Measurements from ENCODE around the gene CEP128. TPM values are rescaled to one million over a fixed set of nuclear protein-coding genes. Genes with fewer than 3 reads are reported as not detected.

CEP128 gene
- total RNA-seq, 1 experiment from 2014 or later: 16.7 TPM

DNA sequence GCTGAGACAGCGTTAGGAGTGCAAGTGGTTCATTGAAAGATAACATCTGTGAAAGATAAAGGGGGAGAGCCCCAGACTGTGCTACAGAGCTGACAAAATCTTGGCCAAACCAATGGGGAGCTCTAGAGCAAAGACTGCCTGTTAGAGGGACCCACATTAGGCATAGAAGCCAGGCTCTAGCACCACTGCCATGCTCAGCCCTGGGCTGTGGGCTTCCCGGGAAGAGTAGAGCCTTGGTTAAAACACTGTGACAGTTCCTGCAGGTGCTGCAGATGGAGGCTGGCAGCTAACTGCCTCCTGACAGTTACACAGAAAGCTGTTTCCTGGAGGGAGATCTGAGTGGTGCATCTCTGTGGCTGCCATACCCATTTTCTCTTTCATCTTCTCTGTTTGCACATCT is 36.9 kb upstream of the CEP128 start:
- H3K27me3 ChIP-seq (replicated peaks; ENCODE audit: control insufficient read depth, insufficient read depth, low read length): no peaks in the 10 kb centered on the region; the same call in 1 of the 2 replicates
- no peak overlapping the region for H3K4me3 Mint-ChIP-seq (ENCODE audit: unreplicated experiment)
- TF ChIP-seq, protein P1, sequence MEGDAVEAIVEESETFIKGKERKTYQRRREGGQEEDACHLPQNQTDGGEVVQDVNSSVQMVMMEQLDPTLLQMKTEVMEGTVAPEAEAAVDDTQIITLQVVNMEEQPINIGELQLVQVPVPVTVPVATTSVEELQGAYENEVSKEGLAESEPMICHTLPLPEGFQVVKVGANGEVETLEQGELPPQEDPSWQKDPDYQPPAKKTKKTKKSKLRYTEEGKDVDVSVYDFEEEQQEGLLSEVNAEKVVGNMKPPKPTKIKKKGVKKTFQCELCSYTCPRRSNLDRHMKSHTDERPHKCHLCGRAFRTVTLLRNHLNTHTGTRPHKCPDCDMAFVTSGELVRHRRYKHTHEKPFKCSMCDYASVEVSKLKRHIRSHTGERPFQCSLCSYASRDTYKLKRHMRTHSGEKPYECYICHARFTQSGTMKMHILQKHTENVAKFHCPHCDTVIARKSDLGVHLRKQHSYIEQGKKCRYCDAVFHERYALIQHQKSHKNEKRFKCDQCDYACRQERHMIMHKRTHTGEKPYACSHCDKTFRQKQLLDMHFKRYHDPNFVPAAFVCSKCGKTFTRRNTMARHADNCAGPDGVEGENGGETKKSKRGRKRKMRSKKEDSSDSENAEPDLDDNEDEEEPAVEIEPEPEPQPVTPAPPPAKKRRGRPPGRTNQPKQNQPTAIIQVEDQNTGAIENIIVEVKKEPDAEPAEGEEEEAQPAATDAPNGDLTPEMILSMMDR (IDR thresholded peaks at IDR 0.05; ENCODE audit: insufficient read depth in 1 of 2, low read depth in 1 of 2, low read length in 1 of 2, severe bottlenecking in 1 of 2, unreplicated experiment in 1 of 2): no peak
- H3K4me3 ChIP-seq (ENCODE audit: low read depth, low read length): no peak overlapping the region
- intact Hi-C loops (cut with micrococcal nuclease; ENCODE audit: unreplicated experiment): no loop called here
- ChIA-PET POLR2A (no interaction called here), CTCF (interaction anchor here (2.3 kb wide), 1 partner anchor 9 kb away, joined by 11 read pairs; no protein-coding TSS in a partner anchor)
- no peaks in the 10 kb centered on the region for H3K36me3 Mint-ChIP-seq (ENCODE audit: insufficient read depth, unreplicated experiment)
- H3K9me3 ChIP-seq: no peaks in the 10 kb centered on the region
- DNase-seq: no peak
- H3K27me3 Mint-ChIP-seq (ENCODE audit: insufficient read depth, unreplicated experiment): no peaks in the 10 kb centered on the region
- H3K4me1 Mint-ChIP-seq (ENCODE audit: low read depth, unreplicated experiment): peaks cover 10% of the 10 kb centered on the region
- no peaks in the 10 kb centered on the region for H3K36me3 ChIP-seq (ENCODE audit: control insufficient read depth, insufficient read depth, low read length)
- no TSS peak for BruUV-seq (replicated peaks)
- H3K4me1 ChIP-seq: no peaks in the 10 kb centered on the region
- no peaks in the 10 kb centered on the region for H3K9me3 Mint-ChIP-seq (ENCODE audit: unreplicated experiment)
- H3K27ac Mint-ChIP-seq (ENCODE audit: unreplicated experiment): no peak overlapping the region

DNA sequence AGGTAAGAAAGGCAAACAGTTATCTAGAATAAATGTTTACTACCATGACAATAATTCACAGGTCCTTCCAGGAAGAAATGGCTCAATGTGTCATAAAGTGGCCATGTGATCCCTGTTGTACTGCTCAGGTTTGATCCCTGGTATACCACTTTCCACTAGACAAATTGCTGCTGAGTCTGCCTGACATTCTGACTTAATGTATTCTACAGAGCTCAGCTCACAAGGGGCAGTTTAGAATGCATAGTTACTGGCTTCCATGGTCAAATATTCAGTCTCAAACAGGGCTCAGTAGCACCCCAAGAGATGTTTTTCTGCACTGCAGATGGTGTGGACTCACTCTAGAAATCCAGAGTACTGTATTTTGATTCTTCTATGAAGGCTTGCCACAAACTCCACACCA is 35.7 kb upstream of the CEP128 start:
- H3K4me1 Mint-ChIP-seq (ENCODE audit: low read depth, unreplicated experiment): peaks cover 16% of the 10 kb centered on the region
- TF ChIP-seq, protein P1 (IDR thresholded peaks at IDR 0.05; ENCODE audit: insufficient read depth in 1 of 2, low read depth in 1 of 2, low read length in 1 of 2, severe bottlenecking in 1 of 2, unreplicated experiment in 1 of 2): no peak
- H3K4me3 Mint-ChIP-seq (ENCODE audit: unreplicated experiment): no peak overlapping the region
- POLR2A ChIA-PET: interaction anchor here (0.6 kb wide), 1 partner anchor 19 kb away, joined by 5 read pairs; no protein-coding TSS in a partner anchor
- intact Hi-C loops (cut with micrococcal nuclease; ENCODE audit: unreplicated experiment): no loop called here
- Histone ChIP-seq H3K27me3 (replicated peaks; ENCODE audit: control insufficient read depth, insufficient read depth, low read length) (no peaks in the 10 kb centered on the region; the same call in 1 of the 2 replicates), H3K9me3 (no peaks in the 10 kb centered on the region), H3K4me3 (ENCODE audit: low read depth, low read length) (no peak overlapping the region), H3K4me1 (no peaks in the 10 kb centered on the region), H3K36me3 (ENCODE audit: control insufficient read depth, insufficient read depth, low read length) (no peaks in the 10 kb centered on the region)
- H3K36me3 Mint-ChIP-seq (ENCODE audit: insufficient read depth, unreplicated experiment): no peaks in the 10 kb centered on the region
- CTCF ChIA-PET: interaction anchor here (2.3 kb wide), 1 partner anchor 10 kb away, joined by 11 read pairs; no protein-coding TSS in a partner anchor
- no peak overlapping the region for H3K27ac Mint-ChIP-seq (ENCODE audit: unreplicated experiment)
- no peaks in the 10 kb centered on the region for H3K9me3 Mint-ChIP-seq (ENCODE audit: unreplicated experiment)
- no peaks in the 10 kb centered on the region for H3K27me3 Mint-ChIP-seq (ENCODE audit: insufficient read depth, unreplicated experiment)
- BruUV-seq (replicated peaks): no TSS peak
- no peak for DNase-seq

DNA sequence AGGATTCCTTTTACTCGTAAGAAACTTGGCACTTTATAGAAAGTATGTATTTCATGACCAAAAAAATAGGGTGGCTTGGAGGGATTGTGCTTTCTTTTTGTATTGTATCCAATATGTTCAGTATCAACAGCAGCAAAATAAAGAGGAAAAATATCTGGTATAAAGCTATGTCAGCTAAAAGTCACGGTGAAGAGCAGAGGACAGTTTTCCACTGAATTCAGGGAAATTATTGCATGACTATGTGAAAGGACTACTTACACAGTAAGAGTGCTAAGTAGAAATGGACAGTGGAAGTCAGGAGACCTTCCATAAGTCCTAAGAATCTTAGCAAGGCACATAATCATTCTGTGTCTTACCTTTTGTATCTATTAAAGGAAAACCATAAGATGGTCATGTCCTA is 33.1 kb upstream of the CEP128 start:
- Mint-ChIP-seq H3K4me3 (ENCODE audit: unreplicated experiment) (no peak overlapping the region), H3K9me3 (ENCODE audit: unreplicated experiment) (no peaks in the 10 kb centered on the region), H3K27ac (ENCODE audit: unreplicated experiment) (no peak overlapping the region), H3K36me3 (ENCODE audit: insufficient read depth, unreplicated experiment) (no peaks in the 10 kb centered on the region), H3K4me1 (ENCODE audit: low read depth, unreplicated experiment) (peaks cover 16% of the 10 kb centered on the region), H3K27me3 (ENCODE audit: insufficient read depth, unreplicated experiment) (no peaks in the 10 kb centered on the region)
- DNase-seq: no peak
- intact Hi-C loops (cut with micrococcal nuclease; ENCODE audit: unreplicated experiment): no loop called here
- CTCF ChIA-PET: interaction anchor here (1.3 kb wide), 1 partner anchor 13 kb away, joined by 4 read pairs; no protein-coding TSS in a partner anchor
- Histone ChIP-seq H3K9me3 (no peaks in the 10 kb centered on the region), H3K27me3 (replicated peaks; ENCODE audit: control insufficient read depth, insufficient read depth, low read length) (no peaks in the 10 kb centered on the region), H3K4me1 (no peaks in the 10 kb centered on the region), H3K4me3 (ENCODE audit: low read depth, low read length) (no peak overlapping the region), H3K36me3 (ENCODE audit: control insufficient read depth, insufficient read depth, low read length) (no peaks in the 10 kb centered on the region)
- TF ChIP-seq, protein P1 (IDR thresholded peaks at IDR 0.05; ENCODE audit: insufficient read depth in 1 of 2, low read depth in 1 of 2, low read length in 1 of 2, severe bottlenecking in 1 of 2, unreplicated experiment in 1 of 2): no peak
- POLR2A ChIA-PET: no interaction called here
- no TSS peak for BruUV-seq (replicated peaks)

Data from Caco-2 (cell line).